A549 (cell line): ENCODE data around the gene RFX3.

Experiments
- CEBPB ChIP-seq, 2 experiments: fragments of >200 bp in 1 of 2; sonication (Bioruptor Twin) in 1 of 2; formaldehyde crosslinking in 1 of 2; IDR thresholded peaks; 2 replicates each; pipeline ENCODE4 v1.6.1; 2012 to 2016
- CHD4 ChIP-seq: fragments of 200-600 bp; sonication (generic); IDR thresholded peaks from 2 replicates; pipeline ENCODE4 v1.6.1; 2016; ENCODE audit warnings: antibody characterized with exemption, mild to moderate bottlenecking, borderline replicate concordance
- CTCF ChIP-seq: fragments of >200 bp; sonication (Bioruptor Twin); formaldehyde crosslinking; IDR thresholded peaks from 3 replicates; pipeline ENCODE4 v1.5.1; 2016
- HOXB5 ChIP-seq: fragments of 250-450 bp; sonication (Bioruptor Pico); IDR thresholded peaks from 2 replicates; pipeline ENCODE4 v1.5.0; 2020; ENCODE audit warnings: mild to moderate bottlenecking, moderate library complexity
- KDM1A ChIP-seq: fragments of 200-600 bp; sonication (generic); IDR thresholded peaks from 2 replicates; pipeline ENCODE4 v1.6.1; 2016; ENCODE audit warnings: low read depth, mild to moderate bottlenecking
- MAX ChIP-seq: IDR thresholded peaks from 2 replicates; pipeline ENCODE4 v1.6.1; 2012
- RAD21 ChIP-seq, 2 experiments: fragments of >200 bp in 1 of 2; sonication (Bioruptor Twin) in 1 of 2; formaldehyde crosslinking in 1 of 2; IDR thresholded peaks in 1 of 2; conservative IDR thresholded peaks in 1 of 2; 2 replicates in 1 of 2; 3 replicates in 1 of 2; pipeline ENCODE4 v1.6.1; 2012 to 2018; ENCODE audit warnings: inconsistent platforms in 1 of 2
- REST ChIP-seq: fragments of 200-600 bp; sonication (generic); IDR thresholded peaks from 2 replicates; pipeline ENCODE4 v1.6.1; 2016; ENCODE audit warnings: antibody characterized with exemption, mild to moderate bottlenecking, moderate library complexity
- RFX5 ChIP-seq: fragments of 450-650 bp; IDR thresholded peaks from 2 replicates; pipeline ENCODE4 v1.7.1; 2014; ENCODE audit warnings: antibody characterized with exemption, mild to moderate bottlenecking, moderate library complexity
- RNF2 ChIP-seq: fragments of 200-600 bp; sonication (generic); IDR thresholded peaks from 2 replicates; pipeline ENCODE4 v1.6.1; 2016; ENCODE audit warnings: low read depth, mild to moderate bottlenecking, antibody characterized with exemption, moderate library complexity, borderline replicate concordance

- TF ChIP-seq CHD4 (no peak), MAX (no peak), REST (no peak), KDM1A (no peak), CEBPB (IDR thresholded peaks at IDR 0.05) (no peak), HOXB5 (CRISPR knock-in tag) (no peak), RAD21 (conservative IDR thresholded peaks at IDR 0.05 in 1 of 2, IDR thresholded peaks at IDR 0.05 in 1 of 2) (no peak), CTCF (no peak), RFX5 (no peak), RNF2 (no peak)
These were observed 116.3 kb downstream of the RFX3 start for GRCh38 chr9:3409453-3409852.
